Neural progenitor cell (in vitro differentiated cells): Measurements from ENCODE around the gene RELN.

Experiments
- CTCF ChIP-seq: fragments of 200-600 bp; sonication (generic); IDR thresholded peaks from 2 replicates; pipeline ENCODE4 v1.5.1; 2017; ENCODE audit warnings: antibody characterized with exemption, mild to moderate bottlenecking
- EZH2 ChIP-seq: fragments of 200-600 bp; sonication (generic); IDR thresholded peaks from 2 replicates; pipeline ENCODE4 v1.6.1; 2017; ENCODE audit warnings: antibody characterized with exemption, mild to moderate bottlenecking, moderate library complexity

- TF ChIP-seq CTCF (no peak), EZH2 (no peak)
These were observed 489.5 kb downstream of the RELN start for GRCh38 chr7:103499976-103500375.
